ENCODE data around the gene MRPL18.

Gene MRPL18

DNA sequence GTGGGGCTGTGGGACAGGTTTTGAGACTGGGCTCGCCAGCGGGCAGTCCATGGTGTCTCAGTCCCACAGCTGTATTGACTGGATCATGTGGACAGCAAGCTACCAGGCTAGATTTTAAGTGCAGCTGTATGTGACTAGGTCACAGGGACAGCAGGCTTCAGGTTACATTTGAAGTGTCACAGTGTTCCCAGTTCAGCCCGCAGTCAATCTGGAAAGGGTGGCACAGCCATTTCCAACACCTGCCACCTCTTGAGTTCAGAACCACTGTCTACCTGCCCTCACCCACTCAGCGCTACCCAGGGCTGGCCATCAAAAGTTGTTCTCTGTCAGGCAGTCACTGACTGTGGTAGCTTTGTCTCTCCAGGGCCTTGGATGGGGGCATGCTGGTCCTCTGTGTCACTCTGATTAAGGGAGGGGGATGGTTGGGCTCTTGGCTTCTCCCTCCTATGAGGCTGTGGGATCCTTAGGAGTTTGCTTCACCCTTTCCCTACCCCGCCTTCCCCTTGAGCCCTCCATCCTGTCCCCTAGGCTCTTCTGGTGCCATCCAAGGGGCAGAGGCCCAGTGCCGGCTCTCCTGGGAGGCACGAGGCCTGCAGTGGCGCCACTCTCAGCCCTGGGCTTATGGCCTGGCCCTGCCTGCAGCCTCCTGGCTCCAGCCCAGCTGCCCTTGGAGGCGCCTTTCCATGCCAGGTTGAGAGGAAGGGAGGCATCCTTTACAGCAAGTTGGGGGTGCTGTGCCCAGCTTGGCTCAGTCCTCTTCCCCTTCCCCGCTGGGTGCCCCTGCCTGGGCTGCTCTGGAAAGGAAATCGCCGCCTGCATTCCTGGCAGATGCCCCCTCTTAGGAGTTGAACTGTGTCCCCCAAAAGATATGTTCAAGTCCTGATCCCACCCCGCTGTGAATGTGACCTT, 54.7 kb downstream of the MRPL18 start:
- no peak for DNase-seq
